ENCODE results near the gene IFNB1.

DNA sequence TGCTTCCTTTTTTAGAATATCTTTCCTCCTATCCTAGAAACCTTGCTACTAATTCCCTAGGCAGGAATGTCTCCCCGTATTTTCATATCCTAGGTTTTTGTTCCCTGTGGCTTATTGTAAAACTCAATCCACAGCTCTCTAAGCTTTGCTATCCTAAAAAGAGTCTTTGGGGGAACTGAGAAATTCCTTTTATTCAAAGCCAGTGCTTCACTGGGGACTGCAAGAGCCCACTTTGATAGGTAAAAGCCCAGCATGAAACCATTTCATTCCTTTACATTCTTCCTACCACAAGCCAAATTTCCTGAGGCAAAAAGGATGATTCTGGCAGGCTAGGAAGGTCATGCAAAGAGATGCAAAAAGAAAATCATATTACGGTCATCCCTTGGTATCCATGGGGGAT lies 40.5 kb downstream of the IFNB1 start:
- TF ChIP-seq RAD21 (IDR thresholded peaks at IDR 0.05) (no peak), CTCF (IDR thresholded peaks at IDR 0.05; ENCODE audit: low read depth, low read length, missing input control) (no peak), TAF1 (conservative IDR thresholded peaks at IDR 0.05) (no peak), YY1 (IDR thresholded peaks at IDR 0.05) (no peak), FOXA1 (IDR thresholded peaks at IDR 0.05) (no peak), HNF4A (conservative IDR thresholded peaks at IDR 0.05) (no peak)
- TF ChIP-seq, protein P1, sequence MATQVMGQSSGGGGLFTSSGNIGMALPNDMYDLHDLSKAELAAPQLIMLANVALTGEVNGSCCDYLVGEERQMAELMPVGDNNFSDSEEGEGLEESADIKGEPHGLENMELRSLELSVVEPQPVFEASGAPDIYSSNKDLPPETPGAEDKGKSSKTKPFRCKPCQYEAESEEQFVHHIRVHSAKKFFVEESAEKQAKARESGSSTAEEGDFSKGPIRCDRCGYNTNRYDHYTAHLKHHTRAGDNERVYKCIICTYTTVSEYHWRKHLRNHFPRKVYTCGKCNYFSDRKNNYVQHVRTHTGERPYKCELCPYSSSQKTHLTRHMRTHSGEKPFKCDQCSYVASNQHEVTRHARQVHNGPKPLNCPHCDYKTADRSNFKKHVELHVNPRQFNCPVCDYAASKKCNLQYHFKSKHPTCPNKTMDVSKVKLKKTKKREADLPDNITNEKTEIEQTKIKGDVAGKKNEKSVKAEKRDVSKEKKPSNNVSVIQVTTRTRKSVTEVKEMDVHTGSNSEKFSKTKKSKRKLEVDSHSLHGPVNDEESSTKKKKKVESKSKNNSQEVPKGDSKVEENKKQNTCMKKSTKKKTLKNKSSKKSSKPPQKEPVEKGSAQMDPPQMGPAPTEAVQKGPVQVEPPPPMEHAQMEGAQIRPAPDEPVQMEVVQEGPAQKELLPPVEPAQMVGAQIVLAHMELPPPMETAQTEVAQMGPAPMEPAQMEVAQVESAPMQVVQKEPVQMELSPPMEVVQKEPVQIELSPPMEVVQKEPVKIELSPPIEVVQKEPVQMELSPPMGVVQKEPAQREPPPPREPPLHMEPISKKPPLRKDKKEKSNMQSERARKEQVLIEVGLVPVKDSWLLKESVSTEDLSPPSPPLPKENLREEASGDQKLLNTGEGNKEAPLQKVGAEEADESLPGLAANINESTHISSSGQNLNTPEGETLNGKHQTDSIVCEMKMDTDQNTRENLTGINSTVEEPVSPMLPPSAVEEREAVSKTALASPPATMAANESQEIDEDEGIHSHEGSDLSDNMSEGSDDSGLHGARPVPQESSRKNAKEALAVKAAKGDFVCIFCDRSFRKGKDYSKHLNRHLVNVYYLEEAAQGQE (IDR thresholded peaks at IDR 0.05) = no peak
- TF ChIP-seq, protein P2, sequence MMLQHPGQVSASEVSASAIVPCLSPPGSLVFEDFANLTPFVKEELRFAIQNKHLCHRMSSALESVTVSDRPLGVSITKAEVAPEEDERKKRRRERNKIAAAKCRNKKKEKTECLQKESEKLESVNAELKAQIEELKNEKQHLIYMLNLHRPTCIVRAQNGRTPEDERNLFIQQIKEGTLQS (IDR thresholded peaks at IDR 0.05) = no peak

Data from liver (tissue), 3 donors.